HG02870 (cell line): Measurements from ENCODE around the gene RAB30.

Source experiments
- ATAC-seq: cut with Tn5 transposase; IDR thresholded peaks from one replicate; pipeline ENCODE4 v1.9.1; 2021; ENCODE audit warnings: mild to moderate bottlenecking, moderate library complexity; ENCODE audit not compliant: unreplicated experiment

Gene RAB30

DNA sequence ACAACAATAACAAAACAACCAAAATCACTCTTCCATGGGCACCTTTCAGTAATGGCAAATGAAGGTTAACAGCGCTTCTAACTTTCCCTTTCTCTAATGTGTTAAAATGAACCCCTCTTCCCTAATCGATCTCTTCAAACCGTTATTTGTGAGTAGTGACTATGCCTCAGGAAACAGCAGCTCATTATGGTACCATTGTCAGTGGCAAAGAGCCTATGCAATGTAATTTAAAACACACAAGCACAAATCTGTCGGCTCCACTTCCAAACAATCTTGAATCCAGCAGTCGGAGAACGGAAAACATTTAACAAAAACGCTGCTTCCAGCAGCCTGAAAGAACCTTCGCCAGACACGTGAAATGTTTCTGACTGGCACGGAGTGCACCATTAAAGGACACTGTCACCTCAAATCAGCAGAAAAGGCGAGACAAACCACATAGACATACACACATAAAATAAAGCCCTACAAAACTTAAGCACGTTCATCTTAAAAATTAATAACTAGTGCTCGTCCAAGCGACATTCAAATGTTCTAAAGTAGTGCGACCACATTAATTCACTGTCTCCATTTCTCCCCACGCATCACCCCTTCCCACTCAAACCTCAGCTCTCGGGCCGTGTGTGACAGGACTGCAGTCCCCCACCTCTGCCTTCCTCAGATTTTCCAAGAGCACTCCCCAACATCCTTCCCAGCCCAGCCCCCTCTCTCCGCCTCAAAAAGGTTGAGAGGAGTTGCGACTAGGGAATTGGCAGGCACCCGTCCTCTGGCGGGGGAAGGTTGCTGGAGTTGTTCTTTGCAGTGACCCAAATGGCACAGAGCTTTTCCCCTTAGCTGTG is 748 bp downstream of the RAB30 start:
- ATAC-seq = no peak

DNA sequence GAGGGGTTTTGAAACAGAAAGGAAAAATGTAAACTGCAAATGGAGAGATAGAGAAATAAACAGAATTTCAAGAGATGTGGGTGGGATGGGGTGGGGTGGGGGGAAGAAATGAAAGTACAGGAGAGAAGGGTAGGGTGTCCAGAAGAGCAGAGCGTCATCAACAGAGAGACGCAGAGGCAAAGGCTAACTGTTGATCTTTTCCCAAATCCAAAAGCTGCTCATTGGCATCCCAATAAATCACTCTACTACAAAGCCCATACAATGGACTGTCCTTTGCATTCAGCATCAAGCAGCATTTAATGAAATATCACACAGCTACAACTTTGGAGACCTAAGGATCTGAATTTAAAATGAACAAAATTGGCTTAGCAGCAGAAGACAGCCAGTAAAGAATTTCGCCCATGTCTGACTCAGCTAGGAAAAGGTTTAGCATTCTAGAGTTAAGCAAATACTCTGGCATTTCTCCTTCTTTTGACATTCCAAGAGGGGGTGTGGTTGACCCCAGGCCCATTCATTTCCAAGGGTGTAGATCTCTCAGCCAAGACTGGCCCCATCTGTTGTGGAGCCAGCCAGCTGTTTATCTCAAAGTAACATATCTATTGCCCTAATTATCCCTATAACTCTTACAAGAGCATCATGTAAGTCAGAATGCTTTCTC is 1.5 kb downstream of the RAB30 start:
- ATAC-seq = no peak

DNA sequence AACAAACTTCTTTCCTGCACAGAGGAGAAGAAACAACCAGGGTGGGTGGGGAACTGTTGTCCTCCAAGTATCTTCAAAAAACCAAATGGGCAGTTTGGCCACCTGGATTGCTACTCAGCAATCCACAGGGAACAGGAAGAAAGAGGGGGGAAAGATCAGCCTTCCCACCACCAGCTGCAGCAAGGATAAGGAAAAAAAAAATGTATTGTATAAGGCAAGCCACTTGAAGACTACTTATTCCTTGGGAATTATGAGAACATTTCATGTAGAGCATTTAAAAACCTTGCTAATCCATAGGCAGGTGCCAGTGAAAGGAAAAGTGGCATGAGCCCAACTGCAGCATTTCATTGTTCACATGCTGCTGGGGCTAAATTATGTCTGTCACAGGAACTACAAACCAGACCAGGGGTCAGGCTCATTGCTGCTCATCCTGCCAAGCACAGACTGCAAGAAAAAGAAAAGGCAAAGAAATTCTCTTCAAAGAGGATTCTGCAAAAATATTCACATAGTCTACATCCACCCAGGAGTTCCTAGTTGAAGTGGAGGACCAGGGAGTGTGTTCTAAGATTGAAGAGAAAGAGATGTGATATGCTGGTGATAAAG is 2.2 kb downstream of the RAB30 start:
- ATAC-seq = no peak

DNA sequence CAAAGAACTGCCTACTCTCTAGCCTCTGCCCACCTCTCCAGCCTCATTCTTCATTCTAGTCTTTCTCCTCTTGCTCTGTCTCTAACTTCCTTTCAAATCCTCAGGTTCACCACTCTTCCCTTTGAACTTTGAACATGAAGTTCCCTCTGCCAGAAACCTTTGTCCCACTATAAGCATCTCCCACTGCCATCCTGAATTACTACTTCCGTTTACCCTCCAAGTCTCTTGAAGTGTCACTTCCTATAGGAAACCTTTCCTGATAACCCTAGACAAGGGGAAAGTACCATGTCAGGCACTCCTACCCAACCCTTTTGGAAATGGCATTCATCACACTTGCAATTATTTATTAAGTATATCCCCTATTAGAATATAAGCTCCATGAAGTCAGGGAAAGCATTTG is 3.1 kb downstream of the RAB30 start:
- no peak for ATAC-seq

DNA sequence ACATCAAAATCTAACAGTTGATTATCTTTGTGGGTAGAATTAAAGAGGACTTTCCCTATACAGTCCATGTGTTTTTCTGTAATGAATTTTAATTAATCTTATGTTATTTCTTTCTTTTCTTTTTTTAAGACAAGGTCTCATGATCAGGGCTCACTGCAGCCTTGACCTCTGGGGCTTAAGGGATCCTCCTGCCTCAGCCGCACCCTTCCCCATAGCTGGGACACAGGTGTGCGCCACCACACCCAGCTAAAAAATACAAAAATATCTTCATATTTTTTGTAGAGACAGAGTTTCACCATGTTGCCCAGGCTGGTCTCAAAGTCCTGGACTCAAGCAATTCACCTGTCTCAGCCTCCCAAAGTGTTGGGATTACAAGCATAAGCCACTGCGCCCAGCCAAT is 7.7 kb downstream of the RAB30 start:
- no peak for ATAC-seq

DNA sequence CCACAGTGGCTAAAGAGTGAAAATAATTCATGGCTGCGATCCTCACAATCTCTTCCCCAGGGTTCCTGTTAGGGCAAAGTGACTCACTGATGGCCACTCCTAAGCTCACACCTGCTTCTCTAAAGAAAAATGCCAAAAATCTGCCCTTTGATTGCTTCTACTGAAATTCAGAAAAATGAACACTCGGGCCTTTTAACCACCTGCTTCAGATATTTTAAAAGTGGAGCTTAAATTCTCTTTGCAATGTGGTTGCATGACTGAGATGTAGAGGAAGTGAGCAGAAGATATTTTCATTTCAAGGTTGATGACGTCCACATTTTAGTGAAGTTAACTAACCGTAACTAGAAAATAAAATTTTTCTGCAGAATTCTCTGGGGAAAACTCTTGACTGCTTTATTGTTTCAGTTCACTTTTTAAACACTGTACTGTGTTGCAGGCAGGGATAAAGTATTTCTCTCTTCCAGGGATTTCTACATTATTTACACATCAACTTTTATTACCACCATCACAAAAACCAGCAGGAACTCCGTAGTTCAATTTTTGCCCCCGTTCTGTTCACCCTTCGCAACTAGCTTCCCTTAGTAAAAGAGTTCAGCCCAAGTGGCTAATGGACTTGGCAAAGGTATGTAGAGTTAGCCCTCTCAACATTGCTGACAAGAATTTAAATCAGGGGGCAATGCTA is 8.5 kb downstream of the RAB30 start:
- peak; percentile 59 for ATAC-seq

DNA sequence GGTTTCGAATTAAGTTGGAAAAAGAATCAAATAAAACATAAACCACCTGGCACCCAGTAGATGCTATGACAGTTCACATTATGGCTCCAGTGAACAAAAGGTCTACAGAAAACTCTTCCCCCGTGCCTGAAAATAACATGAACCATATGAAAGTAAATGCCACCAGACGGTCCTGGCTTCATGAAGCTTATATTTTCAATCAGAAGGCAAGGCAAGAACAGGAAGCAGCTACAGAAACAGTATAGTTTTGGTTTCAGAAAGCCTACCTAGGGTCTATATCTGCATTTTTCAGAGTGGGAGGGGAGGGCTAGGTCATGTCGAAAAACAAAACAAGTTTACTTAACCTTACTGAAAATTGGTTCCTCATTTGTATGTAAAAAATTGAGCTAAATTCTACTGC is 9.8 kb downstream of the RAB30 start:
- ATAC-seq = peak; percentile 81

DNA sequence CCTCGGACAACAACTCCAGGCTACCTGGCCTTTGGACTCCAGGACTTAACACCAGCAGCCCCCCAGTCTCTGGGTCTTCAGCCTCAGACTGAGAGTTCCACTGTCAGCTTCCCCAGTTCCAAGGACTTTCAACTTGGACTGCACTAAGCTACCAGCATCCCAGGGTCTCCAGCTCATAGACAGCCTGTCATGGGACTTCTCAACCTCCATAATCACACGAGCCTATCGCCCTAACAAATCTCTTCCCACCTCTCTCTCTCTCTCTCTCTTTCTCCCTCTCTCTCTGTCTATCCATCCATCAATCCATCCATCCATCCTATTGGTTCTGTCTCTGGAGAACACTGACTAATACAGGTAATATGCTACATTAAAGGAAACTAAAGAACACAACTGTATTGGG is 10.7 kb downstream of the RAB30 start:
- ATAC-seq = no peak

DNA sequence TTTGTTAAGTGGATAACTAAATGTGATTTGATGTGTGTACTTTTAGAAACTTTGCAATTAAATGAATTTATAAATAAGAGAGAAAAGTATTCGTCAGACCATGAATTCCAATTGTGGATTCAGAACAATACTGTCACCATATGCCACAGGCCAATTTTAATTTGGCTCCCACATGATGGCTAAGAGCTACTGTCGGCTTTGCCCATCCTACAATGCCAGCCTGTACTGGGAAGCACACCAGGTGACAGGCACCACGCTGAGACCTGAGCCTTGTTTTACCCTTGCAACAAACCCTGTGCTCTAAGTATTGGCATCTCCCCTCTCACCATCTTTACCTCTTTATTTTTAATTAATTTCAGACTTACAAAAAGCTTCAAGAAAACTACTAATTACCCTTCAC is 14.0 kb downstream of the RAB30 start:
- no peak for ATAC-seq

DNA sequence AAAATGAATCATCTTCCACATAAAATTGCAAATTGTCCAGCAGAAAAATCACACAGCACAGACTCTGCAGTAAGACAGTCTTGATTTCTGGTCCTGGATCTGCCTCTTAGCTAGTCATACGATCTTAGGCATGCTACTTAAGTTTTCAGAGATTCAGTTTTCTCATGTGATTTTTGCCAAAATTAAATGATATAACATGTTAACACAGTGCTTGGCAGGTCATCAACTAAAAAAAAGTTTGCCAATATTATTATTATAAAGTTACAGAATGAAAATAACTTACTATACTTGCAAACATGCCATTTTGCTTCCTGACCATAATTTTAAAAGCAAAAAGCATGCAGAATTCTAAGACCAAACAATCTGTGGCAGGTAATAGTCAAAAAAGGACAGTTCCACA is 15.1 kb downstream of the RAB30 start:
- ATAC-seq = no peak

DNA sequence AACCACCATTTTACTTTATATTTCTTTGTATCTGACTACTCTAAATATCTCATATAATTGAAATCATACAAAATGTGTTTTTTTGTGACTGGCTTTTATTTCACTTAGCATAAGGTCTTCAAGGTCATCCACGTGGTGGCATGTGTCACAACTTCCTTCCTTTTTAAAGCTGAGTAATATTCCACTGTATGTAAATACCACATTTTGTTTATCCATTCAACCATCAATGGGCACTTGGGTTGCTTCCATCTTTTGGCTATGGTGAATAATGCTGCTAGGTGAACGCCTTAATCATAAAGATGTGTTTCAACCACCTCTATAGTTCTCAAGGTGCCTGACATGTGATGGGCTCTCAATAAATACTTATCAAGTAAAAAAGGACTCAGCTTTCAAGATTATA is 15.5 kb downstream of the RAB30 start:
- ATAC-seq = no peak

DNA sequence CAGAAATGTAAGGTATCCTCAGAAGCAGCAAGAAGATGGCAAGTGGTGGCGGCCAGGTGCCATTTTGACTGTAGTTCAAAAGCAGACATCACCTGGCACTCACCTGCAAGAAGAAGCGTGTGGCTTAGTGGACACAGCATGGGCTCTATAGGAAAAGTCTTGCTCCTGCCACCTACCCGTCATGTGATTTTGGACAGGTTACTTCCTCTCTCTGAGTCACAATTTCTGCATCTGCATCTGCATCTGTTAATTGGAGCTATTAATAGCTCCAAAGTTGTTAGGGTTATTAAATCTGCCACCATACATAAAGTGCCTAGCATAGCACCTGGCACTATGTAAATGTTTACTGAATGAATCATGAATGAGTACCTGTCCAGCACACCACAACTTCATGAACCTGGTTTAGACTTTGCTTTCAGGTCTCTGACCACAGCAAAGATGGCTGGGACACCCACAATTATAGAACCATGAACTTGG is 16.8 kb downstream of the RAB30 start:
- ATAC-seq = peak; percentile 61

DNA sequence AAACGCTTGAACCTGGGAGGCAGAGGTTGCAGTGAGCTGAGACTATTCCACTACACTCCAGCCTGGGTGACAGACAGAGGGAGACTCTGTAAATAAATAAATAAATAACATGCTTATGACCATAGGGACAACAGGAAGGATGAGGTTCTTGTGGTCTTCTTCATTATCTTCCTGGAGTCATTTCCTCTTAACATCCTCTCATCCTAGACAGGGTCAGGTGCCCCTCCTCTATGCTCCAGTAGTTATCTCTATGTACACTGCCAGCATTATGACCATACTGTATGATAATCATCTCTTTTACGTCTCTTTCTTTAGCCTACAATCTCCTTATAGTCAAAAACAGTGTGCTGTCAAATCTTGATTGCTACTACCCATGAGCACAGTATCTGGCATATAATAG is 17.7 kb downstream of the RAB30 start:
- ATAC-seq = peak; percentile 31

DNA sequence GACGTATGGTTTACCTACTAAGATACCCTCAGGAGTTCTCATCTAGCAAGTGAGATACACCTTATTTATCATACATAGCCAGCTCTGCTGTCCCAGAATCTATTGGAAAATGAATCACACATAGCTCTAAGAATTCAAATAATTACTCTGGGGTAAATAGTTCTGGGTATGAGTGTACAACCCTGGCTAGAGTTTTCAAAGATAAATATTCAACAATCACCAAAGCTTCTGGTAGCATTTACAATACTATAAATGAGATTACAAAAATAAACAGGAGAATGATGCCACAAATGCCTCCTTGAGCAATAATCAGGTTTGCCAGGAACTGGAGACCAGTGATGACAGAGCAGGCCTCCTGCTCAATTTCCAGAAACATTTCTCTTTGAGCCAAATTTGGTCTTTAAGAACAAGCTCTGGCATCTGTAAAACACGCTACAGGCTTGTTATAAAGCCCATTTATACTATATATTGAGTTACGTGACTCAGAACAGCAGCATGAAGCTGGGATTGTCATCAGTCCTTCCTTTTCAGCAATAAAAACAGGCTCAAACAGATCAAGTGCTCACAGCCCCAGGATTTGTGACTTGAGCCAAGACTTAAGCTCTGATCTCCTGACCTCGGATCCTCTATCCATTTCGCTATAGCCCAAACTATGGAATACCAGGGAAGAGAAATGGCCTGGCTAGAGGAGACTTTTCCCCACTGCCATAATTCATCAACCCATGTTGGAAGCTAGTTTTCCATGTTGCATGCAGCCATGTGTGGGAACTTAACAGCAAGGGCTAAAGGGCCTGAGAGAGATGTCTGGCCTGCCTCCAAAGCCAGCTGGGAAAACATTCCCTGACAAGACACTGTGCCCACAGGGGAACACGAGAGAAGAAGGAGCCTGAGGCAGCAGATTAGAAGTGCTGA is 19.7 kb downstream of the RAB30 start:
- no peak for ATAC-seq

DNA sequence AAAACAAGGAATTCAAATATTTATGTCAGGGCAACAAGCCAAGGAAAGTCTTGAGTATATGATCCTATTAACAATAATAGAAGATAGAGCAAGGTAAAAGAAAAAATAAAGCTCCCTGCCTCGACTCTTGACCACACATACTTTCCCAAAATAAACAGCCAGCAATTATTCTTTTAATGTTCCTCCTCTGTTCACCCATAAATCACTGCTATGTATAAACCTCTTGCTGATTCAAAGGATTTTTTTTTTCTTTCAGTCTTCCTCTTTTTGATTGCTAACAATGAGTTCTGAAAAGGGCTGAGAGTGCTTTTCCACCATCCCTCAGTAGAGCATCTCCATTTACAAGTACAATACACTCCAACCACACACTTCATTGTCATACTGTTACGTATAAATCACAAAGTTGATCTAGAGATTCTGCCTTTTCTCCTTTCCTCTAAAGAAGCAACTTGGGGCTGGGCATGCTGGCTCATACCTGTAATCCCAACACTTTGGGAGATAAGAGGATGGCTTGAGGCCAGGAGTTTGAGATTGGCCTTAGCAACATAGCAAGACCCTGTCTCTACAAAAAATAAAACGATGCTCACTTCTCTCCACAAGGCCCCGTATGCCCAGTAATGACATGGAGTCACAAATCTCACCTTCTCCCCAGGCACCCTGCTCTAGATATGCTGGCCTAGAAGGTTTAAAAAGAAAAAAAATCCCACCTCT is 24.0 kb downstream of the RAB30 start:
- no peak for ATAC-seq

DNA sequence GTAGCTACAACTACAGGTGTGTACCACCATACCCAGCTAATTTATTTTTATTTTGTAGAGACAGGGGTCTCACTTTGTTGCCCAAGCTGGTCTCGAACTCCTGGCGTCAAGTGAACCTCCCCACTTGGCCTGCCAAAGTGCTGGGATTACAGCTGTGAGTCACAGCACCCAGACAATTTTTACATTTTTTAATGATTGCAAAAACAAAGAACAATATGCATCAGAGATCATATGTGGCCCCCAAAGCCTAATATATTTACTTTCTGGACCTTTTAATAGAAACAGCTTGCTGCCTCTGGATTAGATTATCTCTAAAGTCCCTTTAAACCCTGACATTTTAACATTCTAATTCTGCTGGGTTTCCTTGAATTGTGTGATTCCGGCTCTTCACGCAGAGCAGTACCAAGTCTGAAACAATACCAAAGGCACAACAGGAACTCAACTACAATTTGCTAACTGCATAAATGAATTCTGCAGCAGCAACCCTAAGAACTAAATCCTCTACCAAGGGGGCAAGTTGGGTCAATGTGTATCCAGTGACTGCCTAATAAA is 25.0 kb downstream of the RAB30 start:
- no peak for ATAC-seq

DNA sequence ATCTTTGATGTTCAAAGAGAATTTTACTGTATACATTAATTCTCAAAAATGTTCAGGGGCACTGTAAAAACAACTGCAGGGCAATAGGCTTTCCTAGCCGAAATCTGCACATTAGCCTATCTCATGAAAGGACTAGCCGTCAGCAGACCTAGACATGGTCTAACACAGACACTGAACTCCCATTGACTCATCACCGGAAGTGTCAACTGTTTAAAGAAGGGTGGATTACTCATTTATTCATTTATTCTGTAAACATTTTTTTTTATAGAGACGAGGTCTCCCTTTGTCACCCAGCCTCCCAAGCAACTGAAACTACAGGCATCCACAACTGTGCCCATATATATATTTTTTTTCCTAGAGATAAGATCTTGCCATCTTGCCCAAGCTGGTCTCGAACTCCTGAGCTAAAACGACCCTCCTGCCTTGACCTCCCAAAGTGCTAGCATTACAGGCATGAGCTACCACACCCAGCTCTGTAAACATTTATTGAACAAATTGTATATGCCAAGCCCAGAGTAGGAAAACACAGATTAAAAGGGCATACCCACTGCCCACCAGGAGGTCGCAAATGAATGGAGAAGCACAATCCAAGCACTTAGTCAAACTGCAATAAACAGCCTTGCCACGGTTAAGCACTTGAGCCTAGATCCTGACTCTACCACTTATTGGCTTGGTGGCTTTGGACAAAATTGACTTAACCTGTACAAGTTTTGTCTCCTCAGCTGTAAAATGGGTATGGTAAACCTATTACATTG is 26.6 kb downstream of the RAB30 start:
- peak; percentile 58 for ATAC-seq

DNA sequence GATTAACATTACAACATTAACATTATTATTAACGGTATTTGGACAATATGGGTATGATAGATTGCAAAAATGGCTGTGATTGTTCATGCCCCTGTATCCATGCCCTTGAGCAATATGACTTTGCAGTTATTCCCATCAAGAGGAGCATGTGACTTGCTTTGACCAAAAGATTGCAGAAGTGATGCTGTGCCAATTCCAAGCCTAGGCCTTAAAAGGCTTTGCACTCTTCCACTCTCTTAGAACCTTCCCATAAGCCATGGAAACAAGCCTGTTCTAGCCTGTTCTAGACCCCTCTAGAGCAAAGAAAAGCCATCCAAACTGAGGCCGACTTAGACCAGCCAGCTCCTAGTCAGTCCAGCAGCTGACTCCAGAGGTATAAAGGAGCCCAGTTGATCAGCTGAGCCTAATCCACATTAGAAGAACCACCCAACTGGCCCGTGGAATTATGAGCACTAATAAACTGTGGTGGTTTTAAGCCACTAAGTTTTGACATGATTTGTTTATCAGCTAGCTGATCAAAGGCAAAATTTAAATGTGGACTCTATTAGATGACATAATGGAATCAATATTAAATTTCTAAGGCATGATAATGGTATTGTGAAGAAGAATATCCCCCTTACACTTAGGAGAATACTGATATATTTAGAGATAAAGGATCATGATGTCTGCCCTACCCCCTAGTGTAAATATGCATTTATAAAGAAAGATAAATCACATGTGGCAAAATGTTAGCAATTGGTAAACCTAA is 28.6 kb downstream of the RAB30 start:
- no peak for ATAC-seq
